Ovary (tissue), 9 donors: ENCODE data around the gene CELF4. TPM values are rescaled to one million over a fixed set of nuclear protein-coding genes. Genes with fewer than 3 reads are reported as not detected.

Experiments
- DNase-seq, 5 donors: peaks; one replicate each; pipeline ENCODE4 v3.0.0-alpha.2; 2019 to 2020
- H3K27ac ChIP-seq, 2 donors: fragments of 200-600 bp; one replicate each; pipeline versions ENCODE4 v1.5.1 to v1.8.0; 2019 to 2022
- H3K27me3 ChIP-seq: fragments of 200-600 bp; one replicate; pipeline ENCODE4 v1.8.0; 2022
- H3K36me3 ChIP-seq: fragments of 200-600 bp; sonication (generic); one replicate; pipeline ENCODE4 v1.5.1; 2019
- H3K4me1 ChIP-seq: one replicate; pipeline ENCODE4 v1.8.1; 2013; ENCODE audit warnings: mild to moderate bottlenecking, moderate library complexity; ENCODE audit not compliant: insufficient read depth
- H3K4me3 ChIP-seq: fragments of 200-600 bp; sonication (generic); one replicate; pipeline ENCODE4 v1.5.1; 2017
- H3K9me3 ChIP-seq, 2 donors: fragments of 200-600 bp in 1 of 2; sonication (generic) in 1 of 2; one replicate each; pipeline versions ENCODE4 v1.5.1 to v1.8.1; 2013 to 2019; ENCODE audit warnings: mild to moderate bottlenecking in 1 of 2, moderate library complexity in 1 of 2
- EP300 ChIP-seq: sonication (generic); formaldehyde crosslinking; IDR thresholded peaks from one replicate; pipeline ENCODE4 v1.6.1; 2017; ENCODE audit warnings: antibody characterized with exemption
- POLR2A ChIP-seq: fragments of 450-650 bp; IDR thresholded peaks from one replicate; pipeline ENCODE4 v1.6.1; 2017; ENCODE audit warnings: antibody characterized with exemption, mild to moderate bottlenecking, moderate library complexity
- WGBS, 3 donors: extraction: QIAGEN DNeasy Blood & Tissue Kit in 1 of 3; methylation state at CpG; one replicate each; pipeline versions ENCODE4 v1.1.5 to v1.1.7; 2013 to 2017; 5-methylcytosine and 5-hydroxymethylcytosine counted together
- intact Hi-C, 4 donors: fragments of 100-400 bp; cut with DNase I; formaldehyde crosslinking; loops; one replicate each; pipeline versions ENCODE4 v1.11.0 to v1.15.1; 2022 to 2023
- polyA plus RNA-seq, 2 donors: library from polyadenylated mRNA; stranded (reverse); fragments of 200-250 nt in 1 of 2; fragments of 350-450 nt in 1 of 2; fragmentation: Illumina TruSeq in 1 of 2; extraction: RNeasy Lipid Tissue Mini Kit (QIAGEN cat#74804) in 1 of 2; gene quantifications; one replicate each; pipeline ENCODE4 v1.2.3, GENCODE V29; 2013 to 2014
- total RNA-seq, 7 donors: library from RNA; depleted of rRNA in 2 of 7; stranded (reverse); fragments of >200 nt in 2 of 7; fragmentation: NEBNext Ultra II Directional in 3 of 7; extraction: Animal tissue kit (Norgen Biotek cat#: 25700) in 3 of 7; gene quantifications; one replicate each; pipeline versions ENCODE4 v1.1.0 to v1.2.4, GENCODE V29; 2016 to 2023
- TF ChIP-seq, protein P1 (sequence below), 3 donors: fragments of 450-650 bp in 2 of 3; fragments of 200-600 bp in 1 of 3; IDR thresholded peaks; one replicate each; pipeline versions ENCODE4 v1.5.1 to v1.8.0; 2016 to 2022; ENCODE audit warnings: antibody characterized with exemption in 3 of 3, mild to moderate bottlenecking in 1 of 3
- donor health status: DM: no; HTN: no; CAD: no; lungs with moderate emphysema.
- donor health status: DM: no; HTN: no; CAD: no.
- donor health status: Bipolar disorder and iron deficiency.
- donor health status: DM: yes; HTN: yes; CAD: no.
- donor health status: DM: no; HTN: no; CAD: no.
- donor health status: DM: yes; HTN: yes; CAD: no.

Gene CELF4
- total and polyA plus RNA-seq, 9 donors, result 0.15 to 1.6 (median 1.1) TPM; not detected in 1

DNA sequence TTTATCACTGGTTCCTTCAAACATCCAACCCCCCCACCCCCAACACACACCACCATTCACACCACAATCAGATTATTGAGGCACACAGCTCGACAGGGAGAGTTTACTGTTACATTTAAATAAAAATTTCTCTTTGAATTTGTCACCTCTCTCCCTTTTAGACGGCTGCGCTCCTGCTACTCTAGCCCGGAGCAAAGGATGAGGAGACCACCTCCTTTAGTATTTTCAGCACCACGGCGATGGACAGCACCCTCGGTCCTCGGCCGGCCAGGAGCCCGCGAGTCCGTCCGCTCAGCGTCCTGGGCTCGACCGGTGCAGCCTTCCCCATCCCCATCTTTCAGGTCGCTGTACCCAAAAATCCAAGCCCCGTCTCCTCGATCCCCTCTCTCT is 892 bp downstream of the CELF4 start:
- Histone ChIP-seq H3K4me3 (no peak overlapping the region), H3K36me3 (no peaks in the 10 kb centered on the region), H3K4me1 (peaks cover 12% of the 10 kb centered on the region), H3K27ac (no peak overlapping the region), H3K9me3 (no peaks in the 10 kb centered on the region), H3K27me3 (no peaks in the 10 kb centered on the region)
- 1% methylated on average over 19 of the region's 19 CpGs for WGBS, 3 donors
- TF ChIP-seq POLR2A (no peak), EP300 (no peak)
- TF ChIP-seq, protein P1, sequence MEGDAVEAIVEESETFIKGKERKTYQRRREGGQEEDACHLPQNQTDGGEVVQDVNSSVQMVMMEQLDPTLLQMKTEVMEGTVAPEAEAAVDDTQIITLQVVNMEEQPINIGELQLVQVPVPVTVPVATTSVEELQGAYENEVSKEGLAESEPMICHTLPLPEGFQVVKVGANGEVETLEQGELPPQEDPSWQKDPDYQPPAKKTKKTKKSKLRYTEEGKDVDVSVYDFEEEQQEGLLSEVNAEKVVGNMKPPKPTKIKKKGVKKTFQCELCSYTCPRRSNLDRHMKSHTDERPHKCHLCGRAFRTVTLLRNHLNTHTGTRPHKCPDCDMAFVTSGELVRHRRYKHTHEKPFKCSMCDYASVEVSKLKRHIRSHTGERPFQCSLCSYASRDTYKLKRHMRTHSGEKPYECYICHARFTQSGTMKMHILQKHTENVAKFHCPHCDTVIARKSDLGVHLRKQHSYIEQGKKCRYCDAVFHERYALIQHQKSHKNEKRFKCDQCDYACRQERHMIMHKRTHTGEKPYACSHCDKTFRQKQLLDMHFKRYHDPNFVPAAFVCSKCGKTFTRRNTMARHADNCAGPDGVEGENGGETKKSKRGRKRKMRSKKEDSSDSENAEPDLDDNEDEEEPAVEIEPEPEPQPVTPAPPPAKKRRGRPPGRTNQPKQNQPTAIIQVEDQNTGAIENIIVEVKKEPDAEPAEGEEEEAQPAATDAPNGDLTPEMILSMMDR (IDR thresholded peaks at IDR 0.05), result no peak
- DNase-seq, result peak; percentile 41 to 78 (median 73)
- intact Hi-C loops, result no loop called here

DNA sequence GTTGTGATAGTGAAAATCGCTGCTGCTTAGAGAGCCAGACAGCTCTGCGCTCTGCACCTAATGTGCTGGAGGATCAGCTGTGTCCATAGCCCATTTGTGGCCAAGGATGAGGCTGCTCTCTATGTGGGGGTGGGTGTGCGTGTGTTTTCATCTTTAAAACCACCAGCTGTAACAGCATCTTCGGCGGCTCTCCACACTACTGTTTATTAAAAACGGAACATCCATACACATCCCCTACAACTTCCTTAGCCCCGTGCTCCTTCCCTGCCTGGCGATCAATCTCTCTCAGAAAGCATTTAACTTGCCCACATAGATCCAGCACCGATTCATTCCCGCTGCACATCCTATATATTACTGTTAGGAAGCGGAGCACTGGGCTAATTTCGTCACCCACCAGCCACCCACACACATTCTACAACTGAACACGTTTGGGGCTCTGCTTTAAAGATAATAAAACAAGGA is 1.6 kb downstream of the CELF4 start:
- intact Hi-C loops, result no loop called here
- Histone ChIP-seq H3K36me3 (no peaks in the 10 kb centered on the region), H3K27me3 (no peaks in the 10 kb centered on the region), H3K4me1 (peaks cover 12% of the 10 kb centered on the region), H3K9me3 (no peaks in the 10 kb centered on the region), H3K27ac (no peak overlapping the region), H3K4me3 (no peak overlapping the region)
- TF ChIP-seq EP300, result no peak
- TF ChIP-seq POLR2A, result no peak
- TF ChIP-seq, protein P1 (IDR thresholded peaks at IDR 0.05), result no peak
- no peak for DNase-seq
- WGBS, 3 donors, result 33 to 47% (median 35%) methylated on average over 13 of the region's 13 CpGs

DNA sequence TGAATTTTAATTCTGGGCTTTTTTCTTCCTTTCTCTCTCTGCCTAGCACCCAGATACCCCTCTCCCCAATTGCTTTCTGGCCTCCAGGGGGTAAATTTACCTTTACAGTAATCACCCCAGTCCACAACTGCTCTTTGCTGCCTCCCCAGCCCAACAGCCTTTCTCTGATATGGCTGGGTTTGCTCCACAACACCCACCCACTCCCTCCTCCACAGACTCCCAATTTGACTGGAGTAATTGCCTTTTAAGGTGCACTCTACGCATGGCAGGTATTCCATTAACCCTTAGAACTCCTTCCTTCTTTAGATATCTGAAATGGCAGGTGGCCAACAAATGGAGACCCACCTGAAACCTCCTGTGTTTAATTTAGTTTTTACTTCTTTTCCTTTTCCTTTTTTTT is 3.6 kb downstream of the CELF4 start:
- Histone ChIP-seq H3K4me3 (no peak overlapping the region), H3K27ac (no peak overlapping the region), H3K27me3 (no peaks in the 10 kb centered on the region), H3K4me1 (peaks cover 8% of the 10 kb centered on the region), H3K9me3 (no peaks in the 10 kb centered on the region), H3K36me3 (no peaks in the 10 kb centered on the region)
- TF ChIP-seq, protein P1 (IDR thresholded peaks at IDR 0.05), result no peak
- no peak for TF ChIP-seq EP300
- no peak for TF ChIP-seq POLR2A
- WGBS, 3 donors, result 2 to 15% (median 10%) methylated on average over 1 of the region's 1 CpG
- DNase-seq, result no peak
- intact Hi-C loops, result no loop called here

DNA sequence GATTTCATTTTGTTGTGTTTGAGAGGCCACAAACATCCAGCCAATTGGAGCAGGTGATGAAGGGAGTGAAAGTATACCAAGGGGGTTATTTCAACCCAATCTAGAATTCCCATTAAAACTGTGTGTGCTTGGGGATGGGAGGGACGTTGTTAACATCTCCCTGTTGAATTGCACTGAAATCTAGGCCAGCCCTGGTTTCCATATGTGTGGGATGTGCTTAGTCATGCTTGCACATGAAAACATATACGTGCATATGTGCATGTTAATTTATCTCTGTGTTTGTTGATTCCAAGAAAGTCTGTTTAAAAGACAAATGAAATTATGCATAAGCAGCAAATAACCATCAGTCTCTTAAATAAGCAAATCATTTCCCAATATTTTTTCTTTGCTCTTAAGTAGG is 5.6 kb downstream of the CELF4 start:
- Histone ChIP-seq H3K4me1 (peaks cover under 1% of the 10 kb centered on the region), H3K4me3 (no peak overlapping the region), H3K27me3 (no peaks in the 10 kb centered on the region), H3K9me3 (no peaks in the 10 kb centered on the region), H3K36me3 (no peaks in the 10 kb centered on the region), H3K27ac (no peak overlapping the region)
- TF ChIP-seq POLR2A (no peak), EP300 (no peak)
- TF ChIP-seq, protein P1 (IDR thresholded peaks at IDR 0.05), result no peak
- WGBS, 3 donors, result 21 to 29% (median 23%) methylated on average over 2 of the region's 2 CpGs
- DNase-seq, result no peak
- intact Hi-C loops, result no loop called here
